Fibroblast of skin of back (primary cell): ENCODE results near the gene GRHL1.

Experiments used
- DNase-seq: peaks from one replicate; pipeline ENCODE4 v3.0.0-alpha.2; 2013

The GRHL1 gene

GRCh38 chr2:9949239-9949991, 2.1 kb upstream of the GRHL1 start:
- no peak for DNase-seq

- no peak for DNase-seq
Measured at GRCh38 chr2:9949992-9950520, 1.4 kb upstream of the GRHL1 start.

- peak; percentile 44 for DNase-seq
Measured at GRCh38 chr2:9950521-9951271, 797 bp upstream of the GRHL1 start.

- DNase-seq: no peak
Measured at GRCh38 chr2:9951272-9951521, 296 bp upstream of the GRHL1 start.

GRCh38 chr2:9952286-9952737, 819 bp downstream of the GRHL1 start:
- no peak for DNase-seq

GRCh38 chr2:9952856-9953503, 1.5 kb downstream of the GRHL1 start:
- no peak for DNase-seq

GRCh38 chr2:9954136-9954535, 2.6 kb downstream of the GRHL1 start:
- DNase-seq: no peak

- DNase-seq: no peak
Measured at GRCh38 chr2:9958057-9958456, 6.6 kb downstream of the GRHL1 start.

GRCh38 chr2:9959262-9959661, 7.8 kb downstream of the GRHL1 start:
- no peak for DNase-seq

- DNase-seq: no peak
Measured at GRCh38 chr2:9961013-9961412, 9.5 kb downstream of the GRHL1 start.

- no peak for DNase-seq
Measured at GRCh38 chr2:9964334-9964980, 13.0 kb downstream of the GRHL1 start.

- no peak for DNase-seq
Measured at GRCh38 chr2:9965119-9965822, 13.8 kb downstream of the GRHL1 start.

- DNase-seq: no peak
Measured at GRCh38 chr2:9966491-9967022, 15.1 kb downstream of the GRHL1 start.

- no peak for DNase-seq
Measured at GRCh38 chr2:9967053-9967775, 15.7 kb downstream of the GRHL1 start.

GRCh38 chr2:9968553-9969497, 17.3 kb downstream of the GRHL1 start:
- DNase-seq: no peak

- DNase-seq: no peak
Measured at GRCh38 chr2:9970200-9971044, 18.9 kb downstream of the GRHL1 start.

GRCh38 chr2:9971105-9971818, 19.8 kb downstream of the GRHL1 start:
- DNase-seq: no peak

- no peak for DNase-seq
Measured at GRCh38 chr2:9971890-9972289, 20.4 kb downstream of the GRHL1 start.
